ENCODE results near the gene SH3PXD2A.

SH3PXD2A gene

DNA sequence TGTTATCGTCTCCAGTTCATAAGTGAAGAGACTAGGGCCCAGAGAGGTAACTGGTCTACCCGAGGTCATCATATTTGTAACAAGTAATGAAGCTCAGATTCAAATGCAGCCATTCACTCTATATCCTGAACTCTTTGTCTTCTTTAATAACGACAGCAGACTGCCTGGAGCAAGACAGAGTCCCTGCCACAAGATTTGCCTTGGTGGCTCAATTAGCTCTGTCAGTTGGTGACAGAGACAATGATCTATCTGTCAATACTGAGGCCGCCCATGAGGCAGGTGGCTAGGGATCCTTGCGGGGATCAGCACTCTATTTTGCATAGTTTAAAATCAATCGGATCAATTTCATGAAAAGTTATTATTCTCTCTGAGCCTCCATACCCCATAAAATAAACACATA, 43.9 kb downstream of the SH3PXD2A start:
- DNase-seq: no peak

DNA sequence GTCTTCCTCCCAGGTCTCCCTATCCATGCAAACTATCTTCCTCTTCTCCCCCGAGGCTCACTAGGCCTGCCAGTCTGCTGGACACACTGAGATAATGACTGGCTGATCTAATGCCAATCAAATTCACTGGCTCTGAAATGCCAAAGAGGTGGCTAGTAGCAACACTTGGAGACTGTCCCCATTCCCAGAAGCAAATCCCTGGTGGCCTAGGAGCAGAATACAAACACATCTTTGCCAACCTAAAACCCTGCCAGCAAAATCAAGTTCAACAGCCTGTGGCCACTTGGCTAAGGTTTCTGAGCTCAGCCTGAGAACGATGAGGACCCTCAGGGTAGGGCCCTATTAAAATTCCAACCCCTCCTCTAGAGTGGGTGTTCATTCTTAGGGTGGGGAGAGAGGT, 46.6 kb downstream of the SH3PXD2A start:
- no peak for DNase-seq

GRCh38 chr10:103807996-103808395, 47.4 kb downstream of the SH3PXD2A start:
- DNase-seq: no peak

DNA sequence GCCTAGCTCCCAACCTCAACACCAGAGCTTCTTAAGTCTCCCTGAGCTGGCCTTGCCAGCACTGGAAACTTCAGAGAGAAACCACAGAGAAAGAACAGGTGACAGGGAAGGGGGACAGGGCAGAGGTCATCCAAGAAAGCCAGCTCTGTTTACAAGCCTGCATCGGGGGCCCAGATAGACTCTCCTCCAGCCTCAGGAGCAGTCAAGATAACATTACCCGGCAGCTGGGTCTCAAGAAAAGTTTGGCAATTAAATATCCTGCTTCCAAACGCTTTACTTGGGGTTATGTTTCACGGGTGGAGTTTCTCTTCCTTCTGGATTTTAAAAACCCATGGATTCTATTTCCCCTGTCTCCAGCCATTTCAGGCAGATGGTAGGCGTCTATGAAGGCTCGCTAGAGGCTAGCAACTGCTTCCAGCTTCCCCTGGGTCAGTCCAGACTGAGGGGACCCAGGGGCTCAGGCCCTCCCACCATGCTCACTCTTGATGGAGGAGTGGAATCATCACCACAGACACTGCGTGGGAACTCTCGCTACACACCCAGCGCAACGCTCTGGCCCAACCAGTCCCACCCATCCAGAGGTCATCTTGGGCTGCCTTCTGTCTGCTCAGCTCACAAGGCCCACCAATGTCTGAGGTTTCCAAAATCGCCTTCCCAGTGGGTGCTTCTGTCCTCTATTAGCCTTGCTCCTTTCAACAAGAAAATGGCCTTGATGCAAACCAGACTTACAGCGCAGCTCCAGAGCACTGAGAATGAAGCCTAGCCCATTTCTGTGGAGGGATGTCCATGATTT, 48.8 kb downstream of the SH3PXD2A start:
- DNase-seq: no peak

- DNase-seq: no peak
These were observed 49.6 kb downstream of the SH3PXD2A start for GRCh38 chr10:103805781-103806180.

DNA sequence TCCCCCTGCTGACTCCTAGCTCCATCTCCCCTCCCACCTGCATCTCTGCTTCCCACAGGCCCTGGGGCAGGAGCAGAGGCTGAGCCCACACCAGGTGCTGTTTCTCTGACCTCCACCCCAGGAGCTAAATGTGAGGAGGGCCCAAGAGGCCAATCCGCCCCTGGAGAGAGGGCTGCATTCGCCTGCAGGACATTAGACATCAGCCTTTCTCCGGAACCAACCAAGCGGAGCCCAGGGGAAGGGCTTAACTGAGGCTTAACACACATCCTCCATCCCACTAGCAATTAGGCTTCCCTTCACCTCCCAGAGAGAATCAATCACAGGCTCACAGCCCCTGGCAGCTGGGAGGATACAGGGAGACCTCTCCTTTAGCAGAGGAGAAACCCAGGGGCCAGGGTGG, 50.5 kb downstream of the SH3PXD2A start:
- DNase-seq: no peak

DNA sequence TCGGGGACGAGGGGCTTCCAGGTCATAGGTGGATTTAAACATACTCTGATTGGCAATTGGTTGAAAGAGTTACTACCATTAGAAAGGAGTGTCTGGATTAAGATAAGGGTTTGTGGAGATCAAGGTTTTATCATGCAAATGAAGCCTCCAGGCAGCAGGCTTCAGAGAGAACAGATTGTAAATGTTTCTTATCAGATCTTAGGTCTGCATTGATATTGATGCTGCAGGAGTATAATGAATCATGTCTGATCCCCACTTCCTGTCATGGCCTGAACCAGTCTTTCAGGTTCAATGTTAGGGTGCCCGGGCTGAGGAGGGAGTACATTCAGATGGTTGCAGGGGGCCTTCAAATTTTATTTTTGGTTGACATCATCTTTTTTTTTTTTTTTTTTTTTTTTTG, 51.4 kb downstream of the SH3PXD2A start:
- peak in 1 of 4 experiments; percentile 9 for DNase-seq

DNA sequence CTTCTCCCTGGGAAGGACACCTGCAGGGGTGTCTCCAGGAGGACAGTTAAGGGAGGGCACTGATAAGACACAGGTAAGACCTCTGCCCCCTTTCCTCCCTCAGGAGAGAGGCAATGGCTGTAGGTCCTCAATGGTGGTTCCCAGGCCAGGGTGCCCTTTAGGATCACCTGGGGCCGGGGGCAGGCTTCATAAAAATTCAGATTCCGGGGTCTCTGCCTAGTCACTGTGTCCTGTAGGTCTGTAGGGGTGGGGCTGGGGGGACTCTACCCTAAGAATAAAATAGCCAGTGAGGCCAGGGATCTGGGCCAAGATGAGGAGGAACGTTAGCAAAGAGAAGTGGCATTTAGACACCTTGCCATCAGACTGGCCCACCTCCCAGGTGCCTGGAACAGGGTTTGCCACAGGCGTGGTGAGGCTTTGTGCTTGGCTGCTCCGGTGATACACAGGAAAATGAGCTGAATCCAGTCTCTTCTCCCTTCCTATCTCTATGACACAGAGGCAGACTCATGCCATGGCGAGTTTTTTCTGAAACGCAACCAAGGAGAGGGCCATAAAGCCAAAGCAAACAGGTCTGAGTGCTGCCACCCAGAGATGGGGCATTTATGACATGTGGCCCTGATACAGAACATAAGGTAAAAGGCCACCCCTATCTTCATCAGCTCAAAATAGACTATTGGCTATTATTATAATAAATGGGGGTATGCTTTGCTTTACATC, 52.6 kb downstream of the SH3PXD2A start:
- DNase-seq: no peak

DNA sequence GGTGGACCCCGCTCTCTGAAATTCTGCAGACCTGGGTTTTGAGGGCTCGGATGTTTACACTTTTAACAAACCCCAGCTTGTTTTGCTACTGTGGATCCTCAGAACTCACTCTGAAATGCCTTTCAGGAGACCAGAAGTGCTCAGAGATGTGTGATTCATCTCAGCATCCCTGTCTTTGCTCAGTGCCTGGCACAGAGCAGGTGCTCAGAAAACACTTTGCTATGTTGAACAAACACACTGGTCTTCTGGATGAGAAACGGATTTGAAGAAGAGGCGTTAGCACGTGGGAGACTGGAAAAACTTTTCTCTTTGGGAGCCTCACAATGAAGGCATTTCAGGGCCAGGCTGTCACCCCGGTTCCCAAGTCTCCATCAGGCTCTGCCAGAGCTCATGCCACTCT, 53.3 kb downstream of the SH3PXD2A start:
- DNase-seq: no peak

- DNase-seq: no peak
These were observed 54.4 kb downstream of the SH3PXD2A start for GRCh38 chr10:103800789-103801540.

DNA sequence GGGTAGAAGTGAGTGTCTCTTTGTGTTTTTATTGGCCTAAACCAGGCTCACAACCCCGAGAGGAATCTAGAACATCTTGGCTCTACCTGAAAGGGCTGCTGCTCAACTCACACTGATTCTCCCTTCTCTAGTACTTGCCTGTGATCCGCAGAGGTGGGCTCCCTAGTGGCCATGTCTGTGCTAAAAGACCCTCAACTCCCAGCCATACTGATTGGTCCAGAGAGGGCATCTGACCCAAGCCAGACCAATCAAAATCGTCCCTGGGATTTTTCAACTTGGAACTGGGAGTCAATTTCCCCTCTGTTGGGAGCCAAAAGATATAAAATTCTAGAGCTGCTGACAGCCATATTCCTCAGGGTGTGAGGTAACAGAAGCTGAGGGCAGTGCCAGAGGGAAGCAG, 55.3 kb downstream of the SH3PXD2A start:
- DNase-seq: no peak

- DNase-seq: no peak
These were observed 56.0 kb downstream of the SH3PXD2A start for GRCh38 chr10:103799341-103799740.

GRCh38 chr10:103798511-103798910, 56.9 kb downstream of the SH3PXD2A start:
- DNase-seq: no peak

DNA sequence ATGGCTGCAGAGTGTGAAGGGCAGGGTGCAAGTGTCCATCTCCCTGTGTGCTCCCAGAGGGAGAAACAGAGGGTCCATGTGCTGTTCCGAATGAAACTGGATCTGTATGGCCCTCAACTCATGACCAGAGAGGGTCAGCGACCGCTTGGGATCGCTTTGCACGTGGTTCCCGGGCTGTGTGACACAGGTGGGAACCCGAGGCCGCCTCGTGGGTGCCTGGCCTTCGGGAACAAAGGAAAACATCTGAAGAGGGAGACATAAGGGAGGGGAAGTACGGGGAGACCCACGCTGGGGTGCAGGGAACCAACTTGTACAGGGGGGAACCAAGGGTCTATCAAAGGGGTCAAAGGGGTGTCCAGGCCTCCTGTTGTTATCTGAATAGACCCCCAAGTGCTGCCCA, 57.5 kb downstream of the SH3PXD2A start:
- DNase-seq: no peak

- DNase-seq: no peak
These were observed 59.6 kb downstream of the SH3PXD2A start for GRCh38 chr10:103795634-103796270.

- no peak for DNase-seq
These were observed 60.4 kb downstream of the SH3PXD2A start for GRCh38 chr10:103794996-103795395.

- no peak for DNase-seq
These were observed 61.2 kb downstream of the SH3PXD2A start for GRCh38 chr10:103793920-103794883.

- no peak for DNase-seq
These were observed 61.9 kb downstream of the SH3PXD2A start for GRCh38 chr10:103793429-103793828.

GRCh38 chr10:103792547-103792946, 62.8 kb downstream of the SH3PXD2A start:
- no peak for DNase-seq

DNA sequence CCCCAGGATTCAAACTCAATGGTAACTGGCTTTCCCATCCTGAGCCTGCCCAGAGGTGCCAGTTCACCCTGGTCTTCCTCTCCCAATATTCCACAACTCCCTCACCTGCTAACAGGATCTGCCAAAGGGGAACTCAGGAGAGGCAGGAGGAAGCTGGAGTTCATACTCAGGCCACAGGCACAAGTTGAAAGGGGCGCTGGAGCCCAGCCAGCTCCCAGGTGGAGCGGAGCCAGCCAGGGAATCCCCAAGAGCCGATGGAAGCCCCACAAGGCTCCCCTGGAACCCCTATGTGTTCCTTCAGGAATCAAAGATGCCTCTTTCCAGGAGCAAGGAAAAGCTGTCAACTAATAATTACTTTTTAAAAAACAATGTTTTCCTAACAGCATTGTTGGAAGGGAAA, 63.5 kb downstream of the SH3PXD2A start:
- no peak for DNase-seq

- DNase-seq: no peak
These were observed 64.1 kb downstream of the SH3PXD2A start for GRCh38 chr10:103791291-103791690.

DNA sequence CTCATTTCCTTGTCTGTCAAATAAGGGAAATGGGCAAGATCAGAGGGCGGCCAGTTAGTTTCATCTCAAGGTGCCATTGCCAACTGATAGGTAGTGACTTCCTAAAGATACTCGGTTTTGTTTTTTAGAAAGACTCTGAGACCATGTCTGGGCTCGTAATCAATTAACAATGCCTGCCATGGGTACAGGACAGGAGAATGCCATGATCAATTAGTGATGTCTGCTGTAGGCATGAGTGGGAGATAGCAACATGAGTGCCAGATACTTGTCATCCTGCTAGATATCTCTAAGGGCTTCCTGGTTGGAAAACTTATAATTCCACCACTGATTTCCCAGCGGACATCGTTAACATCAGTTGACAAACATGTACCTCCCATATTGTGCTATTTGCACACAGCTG, 64.8 kb downstream of the SH3PXD2A start:
- no peak for DNase-seq

Data from activated CD4-positive, CD25-positive, alpha-beta regulatory T cell (primary cell).